Middle frontal gyrus (tissue), 1 donor: ENCODE measurements around the gene NLGN3.

Source experiments
- DNase-seq: peaks from one replicate; pipeline ENCODE4 v3.0.0-alpha.2; 2015; ENCODE audit warnings: low spot score; ENCODE audit errors: extremely low spot score

NLGN3 gene

DNA sequence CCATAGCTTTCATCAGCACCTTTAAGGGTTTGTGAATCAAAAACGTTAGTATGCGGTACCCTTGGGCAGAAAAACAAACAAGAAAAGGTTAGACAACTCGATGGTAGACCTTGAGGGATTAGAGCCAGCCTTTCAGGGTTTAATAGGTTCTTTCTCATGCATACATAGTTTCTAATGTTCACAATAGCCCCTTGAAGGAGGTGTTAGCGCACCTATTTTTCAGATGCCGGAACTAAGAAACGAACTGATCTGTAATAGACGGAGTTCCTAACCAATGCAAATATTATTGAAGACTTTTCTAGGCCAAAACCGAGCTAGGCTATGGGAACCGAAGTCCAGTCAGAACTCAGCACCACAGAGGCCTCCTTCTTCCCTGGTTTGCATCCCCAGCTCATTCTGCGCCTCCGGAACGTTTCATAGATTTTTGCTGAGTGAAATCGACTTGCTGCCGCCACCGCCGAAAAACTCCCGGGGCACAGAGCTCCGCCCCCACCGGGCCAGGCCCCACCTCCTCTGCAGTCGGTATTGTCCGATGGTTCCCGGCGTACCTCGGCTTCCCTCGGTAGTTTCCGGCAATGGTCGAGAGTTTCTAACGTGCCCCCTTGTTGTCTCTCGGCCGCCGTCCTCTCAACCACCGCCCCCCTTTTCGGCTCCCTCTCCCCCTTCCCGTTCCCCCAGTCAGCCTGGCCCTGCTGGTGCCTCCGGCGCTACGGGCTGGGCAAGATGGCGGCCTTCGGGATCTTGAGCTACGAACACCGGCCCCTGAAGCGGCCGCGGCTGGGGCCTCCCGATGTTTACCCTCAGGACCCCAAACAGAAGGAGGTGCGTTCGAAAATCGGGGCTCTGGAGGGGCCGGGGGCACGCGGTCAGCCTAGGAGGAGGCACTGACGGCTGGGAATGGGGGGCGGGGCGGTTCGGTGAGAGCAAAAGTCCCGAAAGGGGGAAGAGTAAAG lies 26.3 kb upstream of the NLGN3 start, which contains the start of gene MED12:
Gene MED12 (plus strand): TSS at position 565 of the 953 bp plus-strand sequence. CDS start 159 bp downstream, at position 724.
- DNase-seq = peak; percentile 75

DNA sequence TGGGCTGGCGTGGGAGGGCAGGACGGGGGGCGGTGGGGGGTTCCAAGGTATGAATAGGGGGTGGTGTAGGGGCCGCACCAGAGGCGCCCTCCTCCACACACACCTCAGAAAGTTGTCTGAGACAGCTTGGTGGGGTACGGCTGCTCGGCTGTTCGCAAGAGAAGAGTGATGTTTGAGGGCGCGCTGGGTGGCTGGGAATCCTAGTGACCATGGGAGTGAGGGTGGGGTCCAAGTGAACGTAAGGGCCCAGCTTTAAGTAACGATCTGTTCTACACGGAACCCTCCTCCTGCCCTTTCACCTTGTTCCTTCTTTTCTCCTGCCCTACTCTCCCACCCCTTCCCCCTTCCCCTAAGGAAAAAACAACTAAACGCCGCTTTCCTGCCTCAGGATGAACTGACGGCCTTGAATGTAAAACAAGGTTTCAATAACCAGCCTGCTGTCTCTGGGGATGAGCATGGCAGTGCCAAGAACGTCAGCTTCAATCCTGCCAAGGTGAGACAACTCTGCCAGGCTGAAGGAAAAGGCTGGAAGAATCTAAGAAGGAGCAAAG lies 25.6 kb upstream of the NLGN3 start:
- DNase-seq = no peak

DNA sequence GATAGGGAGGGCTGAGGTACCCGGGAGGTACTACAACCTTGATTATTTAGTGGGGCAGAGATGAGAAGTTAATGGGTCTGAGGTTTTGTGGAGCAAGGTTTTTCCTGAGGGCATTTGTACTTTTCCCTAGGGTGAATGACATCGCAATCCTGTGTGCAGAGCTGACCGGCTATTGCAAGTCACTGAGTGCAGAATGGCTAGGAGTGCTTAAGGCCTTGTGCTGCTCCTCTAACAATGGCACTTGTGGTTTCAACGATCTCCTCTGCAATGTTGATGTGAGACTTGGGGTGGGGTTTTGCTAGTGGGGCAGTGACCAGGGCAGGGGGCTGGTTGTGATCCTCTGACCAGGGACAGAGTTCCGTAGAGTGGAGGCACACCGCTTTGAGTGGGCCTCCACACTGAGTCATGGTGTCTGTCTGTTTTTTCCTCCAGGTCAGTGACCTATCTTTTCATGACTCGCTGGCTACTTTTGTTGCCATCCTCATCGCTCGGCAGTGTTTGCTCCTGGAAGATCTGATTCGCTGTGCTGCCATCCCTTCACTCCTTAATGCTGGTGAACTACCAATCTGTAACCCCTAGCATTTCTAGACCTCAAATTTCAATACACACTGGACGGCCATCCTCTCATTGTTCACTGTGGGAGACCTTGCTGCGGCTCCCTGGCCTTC lies 16.3 kb upstream of the NLGN3 start:
- no peak for DNase-seq

DNA sequence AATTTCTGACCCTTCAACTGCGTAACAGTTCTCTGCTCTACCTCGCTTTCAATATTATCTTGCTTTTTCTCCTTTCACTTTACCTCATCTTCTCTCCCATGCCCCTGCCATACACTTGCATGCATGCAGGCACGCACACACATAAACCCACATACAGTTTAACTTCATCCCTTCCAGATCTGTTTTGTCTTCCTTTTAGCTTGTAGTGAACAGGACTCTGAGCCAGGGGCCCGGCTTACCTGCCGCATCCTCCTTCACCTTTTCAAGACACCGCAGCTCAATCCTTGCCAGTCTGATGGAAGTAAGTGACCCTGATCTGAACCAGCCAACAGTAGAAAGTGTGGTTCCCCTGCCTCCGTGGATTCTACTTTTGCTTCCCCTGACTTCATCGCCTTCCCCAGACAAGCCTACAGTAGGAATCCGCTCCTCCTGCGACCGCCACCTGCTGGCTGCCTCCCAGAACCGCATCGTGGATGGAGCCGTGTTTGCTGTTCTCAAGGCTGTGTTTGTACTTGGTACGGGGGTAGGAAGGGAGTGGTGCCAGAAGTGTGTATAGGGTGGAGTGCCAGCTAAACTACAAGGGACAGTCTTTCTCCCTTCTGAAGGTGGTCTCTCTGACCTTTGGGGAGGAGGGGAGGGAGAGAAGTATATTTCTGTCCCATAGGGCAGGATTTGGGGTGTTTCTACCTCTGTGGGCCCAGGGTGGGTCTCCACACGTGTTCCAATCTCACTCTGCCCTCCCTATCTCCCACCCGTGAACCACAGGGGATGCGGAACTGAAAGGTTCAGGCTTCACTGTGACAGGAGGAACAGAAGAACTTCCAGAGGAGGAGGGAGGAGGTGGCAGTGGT lies 15.5 kb upstream of the NLGN3 start:
- DNase-seq = no peak

DNA sequence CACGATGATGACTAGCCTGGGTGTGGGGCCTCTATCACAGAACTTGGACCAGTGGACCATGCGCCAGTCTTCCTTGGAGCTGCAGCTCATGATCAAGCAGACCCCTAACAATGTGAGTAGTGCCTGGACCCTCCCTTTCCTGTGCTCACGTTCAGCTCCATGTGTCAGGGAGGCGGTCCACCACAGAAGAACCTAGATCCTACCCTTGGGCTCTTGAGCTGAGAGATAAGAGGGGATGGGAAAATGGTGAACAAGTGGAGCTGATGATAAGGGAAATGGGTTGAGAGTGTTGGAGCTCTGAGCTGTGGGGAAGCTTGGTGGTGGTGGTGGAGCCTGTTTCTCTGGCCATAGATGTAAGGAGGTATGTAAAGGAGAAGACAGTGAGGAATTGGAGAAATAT lies 13.1 kb upstream of the NLGN3 start:
- DNase-seq = no peak

DNA sequence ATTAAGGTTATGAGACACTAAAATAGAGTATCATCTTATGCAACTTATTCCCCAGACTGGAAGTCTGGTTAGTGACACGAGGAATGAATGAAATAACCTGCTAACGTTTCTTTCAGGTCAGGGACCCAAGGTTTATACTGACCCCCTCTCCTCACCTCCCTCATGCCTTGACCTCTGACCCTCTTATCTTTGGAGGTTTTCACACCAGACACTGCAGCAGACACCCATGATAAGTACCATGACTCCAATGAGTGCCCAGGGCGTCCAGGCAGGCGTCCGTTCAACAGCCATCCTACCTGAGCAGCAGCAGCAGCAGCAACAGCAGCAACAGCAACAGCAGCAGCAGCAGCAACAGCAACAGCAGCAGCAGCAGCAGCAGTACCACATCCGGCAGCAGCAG lies 4.2 kb upstream of the NLGN3 start:
- no peak for DNase-seq

DNA sequence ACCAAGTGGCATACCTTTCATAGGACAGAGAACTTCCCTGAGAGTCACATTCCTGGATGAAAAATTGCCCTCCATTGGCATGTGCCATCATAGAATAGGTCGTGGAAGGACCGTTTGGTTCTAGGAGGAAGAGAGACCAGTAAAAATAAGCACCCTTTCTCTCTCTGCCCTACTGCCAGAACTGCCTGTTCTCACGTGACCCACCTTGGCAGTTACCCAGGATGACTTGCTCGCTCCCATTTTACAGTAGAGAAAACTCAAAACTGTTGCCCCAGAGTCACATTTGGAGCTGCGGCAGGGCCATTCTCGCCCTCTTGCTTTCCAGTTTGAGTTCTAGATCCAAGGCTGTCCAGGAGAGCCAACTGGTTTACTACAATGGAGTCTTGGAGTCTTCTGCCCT lies 1.1 kb upstream of the NLGN3 start:
- DNase-seq = no peak

DNA sequence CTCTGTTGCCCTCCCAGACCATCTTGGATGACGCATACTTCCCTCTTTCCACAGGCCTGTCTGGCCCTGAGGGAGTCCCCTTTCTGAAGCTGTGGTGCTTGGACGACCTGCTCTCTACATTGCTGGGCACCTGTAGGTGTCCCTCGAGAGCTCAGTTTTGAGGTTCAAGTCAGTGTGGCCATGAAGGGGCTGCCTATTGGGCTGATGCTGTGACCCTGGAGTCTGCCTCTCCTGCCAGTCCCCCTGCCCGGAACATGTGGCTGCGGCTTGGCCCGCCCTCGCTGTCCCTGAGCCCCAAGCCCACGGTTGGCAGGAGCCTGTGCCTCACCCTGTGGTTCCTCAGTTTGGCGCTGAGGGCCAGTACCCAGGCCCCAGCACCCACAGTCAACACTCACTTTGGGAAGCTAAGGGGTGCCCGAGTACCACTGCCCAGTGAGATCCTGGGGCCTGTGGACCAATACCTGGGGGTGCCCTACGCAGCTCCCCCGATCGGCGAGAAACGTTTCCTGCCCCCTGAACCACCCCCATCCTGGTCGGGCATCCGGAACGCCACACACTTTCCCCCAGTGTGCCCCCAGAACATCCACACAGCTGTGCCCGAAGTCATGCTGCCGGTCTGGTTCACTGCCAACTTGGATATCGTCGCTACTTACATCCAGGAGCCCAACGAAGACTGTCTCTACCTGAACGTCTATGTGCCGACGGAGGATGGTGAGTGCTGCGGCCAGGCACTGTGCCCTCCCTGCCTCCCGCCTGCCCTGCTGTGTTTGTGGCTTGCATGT lies 3.0 kb downstream of the NLGN3 start:
- no peak for DNase-seq

DNA sequence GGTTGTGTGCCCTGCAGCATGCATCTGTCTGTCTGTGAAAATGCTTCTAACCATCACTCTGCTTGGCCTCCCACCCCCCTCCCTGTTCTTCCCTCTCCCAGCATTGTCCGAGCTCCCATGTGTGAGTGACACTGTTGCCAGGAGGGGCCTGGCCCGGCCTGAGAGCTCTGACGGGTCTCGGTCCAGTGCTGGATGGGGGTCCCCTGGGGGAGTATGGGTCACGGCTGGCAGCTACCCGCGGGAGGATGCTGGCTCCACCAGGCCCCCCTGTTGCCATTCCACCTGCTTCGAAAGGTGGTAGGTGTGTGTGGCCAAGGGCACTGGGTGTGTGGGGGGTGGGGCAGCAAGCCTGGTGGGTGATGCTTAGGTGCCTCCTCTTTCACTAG lies 3.6 kb downstream of the NLGN3 start:
- no peak for DNase-seq

DNA sequence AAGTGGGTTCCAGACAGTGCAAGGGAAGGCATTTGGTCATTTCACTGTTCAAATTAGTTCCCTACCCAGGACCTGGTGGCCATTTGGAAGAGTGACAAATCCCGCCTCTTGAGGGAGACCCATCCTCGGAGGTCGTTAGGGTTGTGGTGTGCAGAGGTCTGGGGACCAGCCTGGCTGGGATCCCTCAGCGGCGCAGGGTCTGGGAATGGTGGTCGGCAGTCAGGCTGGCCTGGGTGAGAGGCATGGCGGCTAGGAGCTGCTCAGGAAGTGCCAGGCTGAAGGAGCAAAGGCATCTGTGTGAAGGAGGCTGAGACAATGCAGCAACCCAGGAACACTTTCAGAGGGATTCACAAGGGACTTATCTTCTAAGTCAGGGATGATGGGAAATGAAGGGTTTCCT lies 6.7 kb downstream of the NLGN3 start:
- DNase-seq = no peak

DNA sequence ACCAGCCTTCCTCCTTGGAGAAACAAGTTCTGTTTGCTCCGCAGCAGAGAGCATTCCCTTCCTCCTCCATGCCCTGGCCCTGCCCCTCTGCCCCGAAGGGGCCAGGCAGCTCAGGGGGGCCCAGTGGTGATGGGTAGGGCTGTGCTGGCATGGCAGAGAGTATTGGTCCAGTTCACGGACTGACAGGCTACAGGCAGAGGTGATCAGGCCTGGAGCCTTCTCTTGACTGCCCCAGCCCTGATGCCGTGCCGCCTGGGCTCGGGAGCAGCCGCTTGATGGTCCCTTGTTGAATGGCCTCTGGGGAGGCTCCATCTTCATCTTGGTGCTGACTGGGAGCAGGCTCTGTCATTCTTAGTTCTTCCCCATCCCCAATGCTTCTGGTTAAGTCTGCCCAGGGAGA lies 9.6 kb downstream of the NLGN3 start:
- DNase-seq = no peak

DNA sequence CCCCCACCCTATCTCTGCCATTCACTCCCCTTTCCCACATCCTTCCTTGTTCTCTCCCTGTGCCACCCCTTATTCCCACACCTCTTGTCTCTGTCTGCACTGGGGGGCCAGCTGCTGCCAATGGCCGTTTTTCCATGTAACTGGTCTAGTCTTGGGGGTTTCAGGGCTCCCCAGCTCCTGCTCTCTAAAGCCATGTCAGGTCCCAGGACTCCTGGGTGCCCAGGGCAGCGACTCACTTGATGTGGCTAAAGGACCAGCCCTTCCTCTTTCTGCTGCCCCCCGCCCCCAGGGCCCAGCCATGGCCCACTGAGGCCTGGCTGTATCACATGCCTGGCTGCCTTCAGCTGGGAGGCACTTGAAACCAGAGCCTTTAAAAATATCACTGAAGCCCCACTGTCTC lies 10.0 kb downstream of the NLGN3 start:
- DNase-seq = no peak

DNA sequence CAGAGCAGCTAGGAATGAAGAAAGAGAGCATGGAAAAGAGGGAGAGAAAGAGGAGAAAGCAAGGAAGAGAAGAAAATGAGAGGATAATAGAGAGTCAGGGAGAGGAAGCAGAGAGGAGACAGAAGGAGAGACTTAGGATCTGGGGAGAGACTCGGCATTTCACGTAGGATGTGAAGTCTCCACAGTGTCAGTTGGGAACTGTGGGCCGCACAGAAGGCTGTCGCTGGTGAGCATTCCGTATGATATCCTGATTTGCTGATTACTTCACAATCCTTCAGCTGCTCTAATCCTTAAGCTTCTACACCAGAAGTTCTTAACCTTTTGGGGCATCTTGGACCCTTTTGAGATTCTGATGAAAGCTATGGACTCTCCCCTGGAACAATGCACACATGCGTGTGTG lies 14.0 kb downstream of the NLGN3 start:
- no peak for DNase-seq

DNA sequence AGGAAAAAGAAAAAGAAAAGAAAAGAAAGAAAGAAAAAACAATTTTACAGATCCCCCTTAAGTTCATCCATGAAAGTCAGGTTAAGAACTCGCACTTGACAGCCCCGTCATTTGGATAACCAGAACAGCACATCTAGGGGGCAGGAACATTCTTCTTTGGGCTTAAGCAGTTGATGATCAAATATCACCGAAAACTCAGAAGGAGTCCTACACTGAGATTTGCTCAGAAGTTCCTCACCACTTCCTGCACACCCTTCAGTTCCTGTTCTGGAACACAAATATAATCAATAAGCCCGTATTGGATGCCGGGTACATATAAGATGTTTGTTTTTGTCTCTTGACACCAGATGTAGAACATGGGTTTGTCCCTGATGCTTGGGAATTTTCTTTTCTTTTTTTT lies 14.7 kb downstream of the NLGN3 start:
- no peak for DNase-seq

DNA sequence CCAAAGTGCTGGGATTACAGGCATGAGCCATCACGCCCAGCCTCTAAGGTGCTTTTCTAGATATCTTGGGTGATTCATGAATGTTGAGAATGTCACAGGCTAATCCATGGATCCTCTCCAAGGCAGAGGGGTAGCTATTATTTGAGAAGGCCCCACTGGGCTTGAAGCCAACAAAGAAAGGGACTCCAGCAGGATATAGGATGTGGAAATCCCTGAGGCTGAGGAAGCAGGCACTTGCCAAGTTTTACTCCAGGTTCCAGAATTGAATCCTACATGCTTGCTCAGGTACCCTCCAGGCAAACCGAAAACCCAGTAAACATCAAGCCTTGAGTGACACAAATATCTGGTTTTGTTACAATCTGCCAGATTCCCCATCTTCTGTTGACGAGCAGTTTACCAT lies 15.8 kb downstream of the NLGN3 start:
- DNase-seq = no peak

DNA sequence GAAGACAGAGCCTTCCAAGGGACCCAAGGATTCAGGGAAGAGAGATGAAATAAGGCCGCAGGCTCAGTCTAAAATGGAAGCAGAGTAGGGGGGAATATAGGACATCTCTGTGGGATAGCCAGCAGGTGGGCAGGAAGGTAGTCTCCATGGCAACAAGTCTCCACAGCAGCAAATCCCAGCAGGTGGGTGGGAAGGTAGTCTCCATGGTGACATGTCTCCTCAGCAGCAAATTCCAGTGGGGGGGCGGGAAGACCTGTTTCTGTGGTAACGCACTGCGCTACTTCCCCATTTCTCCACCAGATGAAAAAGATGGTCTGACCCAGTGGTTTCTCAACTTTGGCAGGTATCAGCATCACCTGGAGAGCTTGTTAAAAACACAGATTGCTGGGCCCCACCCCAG lies 18.3 kb downstream of the NLGN3 start:
- DNase-seq = no peak

DNA sequence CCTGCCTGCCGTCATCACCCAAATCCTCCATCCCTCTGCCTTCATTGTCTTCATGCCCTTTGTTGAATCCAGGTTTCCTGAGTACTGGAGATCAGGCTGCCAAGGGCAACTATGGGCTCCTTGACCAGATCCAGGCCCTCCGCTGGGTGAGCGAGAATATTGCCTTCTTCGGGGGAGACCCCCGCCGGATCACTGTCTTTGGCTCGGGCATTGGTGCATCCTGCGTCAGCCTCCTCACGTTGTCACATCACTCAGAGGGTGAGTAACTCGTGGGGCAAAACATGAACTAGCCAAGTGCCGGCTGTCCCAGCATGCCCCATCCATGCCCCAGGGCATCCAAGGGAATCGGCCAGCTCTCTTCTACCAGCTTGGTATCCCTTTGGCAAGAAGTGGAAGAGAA lies 19.4 kb downstream of the NLGN3 start:
- DNase-seq = no peak

DNA sequence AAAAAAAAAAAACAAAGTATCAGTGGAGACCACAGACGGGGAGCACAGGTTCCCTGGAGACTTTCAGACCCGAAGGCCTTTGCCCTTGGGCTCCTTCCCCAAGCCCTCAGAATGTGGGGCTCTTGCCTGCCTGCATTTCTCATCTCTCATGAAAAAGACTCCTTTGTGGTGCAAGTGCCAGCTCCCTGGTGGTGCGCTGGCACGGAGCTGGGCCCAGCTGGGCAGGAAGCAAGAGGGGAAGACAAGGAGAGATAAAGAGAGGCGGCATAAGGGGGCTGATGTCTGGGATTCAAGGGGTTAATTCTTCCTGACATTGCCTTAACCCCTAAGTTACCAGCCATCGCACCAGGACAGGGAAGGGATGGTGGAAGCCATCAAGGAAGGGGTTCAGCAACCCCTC lies 21.8 kb downstream of the NLGN3 start:
- DNase-seq = no peak

DNA sequence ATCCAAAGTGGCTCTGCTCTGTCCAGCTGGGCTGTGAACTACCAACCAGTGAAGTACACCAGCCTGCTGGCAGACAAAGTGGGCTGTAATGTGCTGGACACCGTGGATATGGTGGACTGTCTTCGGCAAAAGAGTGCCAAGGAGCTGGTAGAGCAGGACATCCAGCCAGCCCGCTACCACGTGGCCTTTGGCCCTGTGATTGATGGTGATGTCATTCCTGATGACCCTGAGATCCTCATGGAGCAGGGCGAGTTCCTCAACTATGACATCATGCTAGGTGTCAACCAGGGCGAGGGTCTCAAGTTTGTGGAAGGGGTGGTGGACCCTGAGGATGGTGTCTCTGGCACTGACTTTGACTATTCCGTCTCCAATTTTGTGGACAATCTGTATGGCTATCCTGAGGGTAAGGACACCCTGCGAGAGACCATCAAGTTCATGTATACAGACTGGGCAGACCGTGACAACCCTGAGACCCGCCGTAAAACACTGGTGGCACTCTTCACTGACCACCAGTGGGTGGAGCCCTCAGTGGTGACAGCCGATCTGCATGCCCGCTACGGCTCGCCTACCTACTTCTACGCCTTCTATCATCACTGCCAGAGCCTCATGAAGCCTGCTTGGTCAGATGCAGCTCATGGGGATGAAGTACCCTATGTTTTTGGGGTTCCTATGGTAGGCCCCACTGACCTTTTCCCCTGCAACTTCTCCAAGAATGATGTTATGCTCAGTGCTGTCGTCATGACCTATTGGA lies 22.6 kb downstream of the NLGN3 start:
- no peak for DNase-seq

DNA sequence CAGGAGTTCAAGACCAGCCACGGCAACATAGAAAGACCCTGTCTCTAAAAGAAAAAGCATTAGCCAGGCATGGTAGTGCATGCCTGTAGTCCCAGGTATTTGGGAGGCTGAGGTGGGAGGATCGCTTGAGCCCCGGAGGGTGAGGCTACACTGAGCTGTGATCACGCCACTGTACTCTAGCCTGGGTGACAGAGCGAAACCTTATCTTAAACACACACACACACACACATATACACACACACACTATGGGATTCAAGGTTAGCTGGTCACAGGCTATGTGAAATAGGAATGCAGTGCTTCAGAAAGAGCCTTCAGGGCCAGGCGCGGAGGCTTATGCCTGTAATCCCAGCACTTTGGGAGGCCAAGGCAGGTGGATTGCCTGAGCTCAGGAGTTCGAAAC lies 23.5 kb downstream of the NLGN3 start:
- DNase-seq = no peak
